Pons (tissue), 1 donor: Measurements from ENCODE around the gene SYNJ2.

Experiments used
- DNase-seq: peaks from one replicate; pipeline ENCODE4 v3.0.0-alpha.2; 2016; ENCODE audit warnings: low spot score

Gene SYNJ2

GRCh38 chr6:158057213-158057987 is 75.7 kb downstream of the SYNJ2 start:
- DNase-seq: no peak

GRCh38 chr6:158058171-158058651 is 76.5 kb downstream of the SYNJ2 start:
- no peak for DNase-seq

GRCh38 chr6:158059108-158059507 is 77.4 kb downstream of the SYNJ2 start:
- no peak for DNase-seq

- DNase-seq: peak; percentile 53
Observed at GRCh38 chr6:158060455-158061360, 79.0 kb downstream of the SYNJ2 start.

GRCh38 chr6:158061361-158061708 is 79.7 kb downstream of the SYNJ2 start:
- no peak for DNase-seq

GRCh38 chr6:158061709-158062461 is 80.2 kb downstream of the SYNJ2 start:
- no peak for DNase-seq

GRCh38 chr6:158063736-158064135 is 82.1 kb downstream of the SYNJ2 start:
- DNase-seq: no peak

GRCh38 chr6:158064725-158065251 is 83.1 kb downstream of the SYNJ2 start:
- no peak for DNase-seq

- no peak for DNase-seq
Observed at GRCh38 chr6:158066136-158066781, 84.6 kb downstream of the SYNJ2 start.

GRCh38 chr6:158067436-158068015 is 85.9 kb downstream of the SYNJ2 start:
- DNase-seq: no peak

- DNase-seq: no peak
Observed at GRCh38 chr6:158068156-158068892, 86.7 kb downstream of the SYNJ2 start.

- DNase-seq: no peak
Observed at GRCh38 chr6:158068893-158069799, 87.5 kb downstream of the SYNJ2 start.

GRCh38 chr6:158069800-158070195 is 88.1 kb downstream of the SYNJ2 start:
- DNase-seq: no peak

- DNase-seq: peak; percentile 47
Observed at GRCh38 chr6:158070513-158070912, 88.8 kb downstream of the SYNJ2 start.

GRCh38 chr6:158071121-158072082 is 89.7 kb downstream of the SYNJ2 start:
- DNase-seq: no peak

- DNase-seq: peak; percentile 83
Observed at GRCh38 chr6:158072083-158072721, 90.5 kb downstream of the SYNJ2 start.

GRCh38 chr6:158073776-158074175 is 92.1 kb downstream of the SYNJ2 start:
- DNase-seq: no peak

GRCh38 chr6:158076548-158076947 is 94.9 kb downstream of the SYNJ2 start:
- DNase-seq: no peak
